B cell (primary cell): ENCODE measurements around the gene RIMBP2. TPM values are rescaled to one million over a fixed set of nuclear protein-coding genes. Genes with fewer than 3 reads are reported as not detected.

Experiments used
- ATAC-seq: fragments of 200-7000 bp; cut with Tn5 transposase; one replicate; pipeline ENCODE4 v1.10.0; 2021; ENCODE audit warnings: low read depth, mild to moderate bottlenecking, moderate number of reproducible peaks, moderate library complexity
- CTCF ChIA-PET: fragments of 350-600 bp; sonication (Branson Sonifier 250); formaldehyde crosslinking; loops from one replicate; lab custom pipeline; 2021; ENCODE audit warnings: antibody characterized with exemption, inconsistent platforms; lab: Charles Lee
- POLR2A ChIA-PET: fragments of 350-600 bp; sonication (Branson Sonifier 250); formaldehyde crosslinking; loops from one replicate; lab custom pipeline; 2021; ENCODE audit warnings: antibody characterized with exemption; lab: Charles Lee
- DNase-seq: peaks from one replicate; pipeline ENCODE4 v3.0.0; 2013
- H2AFZ ChIP-seq: 2 replicates; pipeline ENCODE4 v1.6.1; 2012; ENCODE audit warnings: mild to moderate bottlenecking, low read depth, low read length; ENCODE audit not compliant: insufficient read depth, poor library complexity, severe bottlenecking
- H3K27ac ChIP-seq, 2 donors: 1 replicate in 1 of 2; 2 replicates in 1 of 2; pipeline ENCODE4 v1.5.1; 2012 to 2013; ENCODE audit warnings: low read length in 2 of 2, mild to moderate bottlenecking in 2 of 2, moderate library complexity in 1 of 2
- H3K27me3 ChIP-seq, 4 experiments: fragments of 200-600 bp in 1 of 4; sonication (generic) in 1 of 4; replicated peaks in 1 of 4; 1 replicate in 2 of 4; 2 replicates in 2 of 4; pipeline versions ENCODE4 v1.6.1 to v1.7.0; 2013 to 2016; ENCODE audit warnings: low read length in 3 of 4, mild to moderate bottlenecking in 2 of 4, mixed read lengths in 1 of 4, moderate library complexity in 1 of 4; ENCODE audit not compliant: insufficient read depth in 4 of 4, control insufficient read depth in 3 of 4; ENCODE audit errors: control extremely low read depth in 1 of 4
- H3K36me3 ChIP-seq, 2 experiments: replicated peaks in 1 of 2; 1 replicate in 1 of 2; 2 replicates in 1 of 2; pipeline versions ENCODE4 v1.6.1 to v1.7.1; 2013; ENCODE audit warnings: low read length in 1 of 2; ENCODE audit not compliant: insufficient read depth in 2 of 2, control insufficient read depth in 1 of 2; ENCODE audit errors: control extremely low read depth in 1 of 2, extremely low read depth in 1 of 2
- H3K4me1 ChIP-seq, 2 donors: fragments of 200-600 bp in 1 of 2; sonication (generic) in 1 of 2; 1 replicate in 1 of 2; 2 replicates in 1 of 2; pipeline versions ENCODE4 v1.5.1 to v1.6.1; 2013 to 2017; ENCODE audit warnings: low read length in 2 of 2; ENCODE audit not compliant: control insufficient read depth in 2 of 2, insufficient read depth in 2 of 2
- H3K4me2 ChIP-seq: replicated peaks from 2 replicates; pipeline ENCODE3; 2012; ENCODE audit warnings: mild to moderate bottlenecking, low read depth, low read length; ENCODE audit not compliant: poor library complexity, severe bottlenecking
- H3K4me3 ChIP-seq, 5 experiments: fragments of 200-600 bp in 1 of 5; sonication (generic) in 1 of 5; 1 replicate in 3 of 5; 2 replicates in 2 of 5; pipeline versions ENCODE4 v1.5.1 to v1.7.0; 2011 to 2016; ENCODE audit warnings: low read length in 4 of 5, mild to moderate bottlenecking in 4 of 5, low read depth in 2 of 5, control low read depth in 1 of 5, moderate library complexity in 1 of 5; ENCODE audit not compliant: insufficient read depth in 1 of 5; ENCODE audit errors: control extremely low read depth in 1 of 5, extremely low read depth in 1 of 5
- H3K79me2 ChIP-seq: fragments of 200-600 bp; sonication (generic); one replicate; pipeline ENCODE4 v1.6.0; 2016; ENCODE audit warnings: low read length; ENCODE audit not compliant: control insufficient read depth, insufficient read depth
- H3K9ac ChIP-seq: fragments of 200-600 bp; sonication (generic); 2 replicates; pipeline ENCODE4 v1.6.1; 2017; ENCODE audit warnings: mild to moderate bottlenecking, low read length, moderate library complexity
- H3K9me3 ChIP-seq, 3 donors: one replicate each; pipeline versions ENCODE4 v1.6.1 to v1.7.1; 2013; ENCODE audit warnings: low read length in 2 of 3; ENCODE audit not compliant: control insufficient read depth in 2 of 3, insufficient read depth in 1 of 3; ENCODE audit errors: control extremely low read depth in 1 of 3
- H4K20me1 ChIP-seq: 2 replicates; pipeline ENCODE4 v1.6.0; 2012; ENCODE audit warnings: mild to moderate bottlenecking, low read length; ENCODE audit not compliant: insufficient read depth, control insufficient read depth, poor library complexity, severe bottlenecking
- H3K27ac Mint-ChIP-seq: one replicate; pipeline ENCODE4 v1.8.0; 2021; ENCODE audit warnings: mixed read lengths
- H3K27me3 Mint-ChIP-seq: one replicate; pipeline ENCODE4 v1.8.0; 2021; ENCODE audit warnings: mixed read lengths
- H3K4me1 Mint-ChIP-seq: one replicate; pipeline ENCODE4 v1.8.0; 2021; ENCODE audit warnings: mixed read lengths
- H3K4me3 Mint-ChIP-seq: one replicate; pipeline ENCODE4 v1.8.0; 2021; ENCODE audit warnings: mixed read lengths
- H3K9me3 Mint-ChIP-seq: one replicate; pipeline ENCODE4 v1.8.0; 2022; ENCODE audit warnings: mixed read lengths; ENCODE audit not compliant: insufficient read depth
- EZH2 ChIP-seq: IDR thresholded peaks from 2 replicates; pipeline ENCODE4 v1.6.1; 2012; ENCODE audit warnings: borderline replicate concordance, low read depth, mild to moderate bottlenecking, moderate library complexity, low read length; ENCODE audit not compliant: insufficient read depth, poor library complexity, severe bottlenecking
- WGBS: methylation state at CpG from one replicate; pipeline ENCODE4 v1.1.5; 2013; ENCODE audit warnings: missing lambda C conversion rate; ENCODE audit not compliant: insufficient coverage; 5-methylcytosine and 5-hydroxymethylcytosine counted together
- intact Hi-C: fragments of 100-400 bp; cut with micrococcal nuclease; formaldehyde crosslinking; loops from one replicate; pipeline ENCODE4 v1.10.0; 2022
- polyA plus RNA-seq: library from polyadenylated mRNA; depleted of rRNA; stranded (reverse); fragments of >200 nt; gene quantifications from 2 replicates; pipeline ENCODE4 v1.2.3, GENCODE V29; 2012
- total RNA-seq, 2 donors: library from RNA; stranded (reverse); fragments of 120-200 nt in 1 of 2; gene quantifications; 1 replicate in 1 of 2; 2 replicates in 1 of 2; pipeline versions ENCODE4 v1.2.3 to v1.2.4, GENCODE V29; 2013 to 2022
- TF ChIP-seq, protein P1 (sequence below): fragments of 200-600 bp; IDR thresholded peaks from one replicate; pipeline ENCODE4 v1.8.0; 2022; ENCODE audit warnings: antibody characterized with exemption, mild to moderate bottlenecking

RIMBP2 gene
- total and polyA plus RNA-seq, 2 donors (not counting 1 experiment from before 2014, with no cell fraction given) = not detected

DNA sequence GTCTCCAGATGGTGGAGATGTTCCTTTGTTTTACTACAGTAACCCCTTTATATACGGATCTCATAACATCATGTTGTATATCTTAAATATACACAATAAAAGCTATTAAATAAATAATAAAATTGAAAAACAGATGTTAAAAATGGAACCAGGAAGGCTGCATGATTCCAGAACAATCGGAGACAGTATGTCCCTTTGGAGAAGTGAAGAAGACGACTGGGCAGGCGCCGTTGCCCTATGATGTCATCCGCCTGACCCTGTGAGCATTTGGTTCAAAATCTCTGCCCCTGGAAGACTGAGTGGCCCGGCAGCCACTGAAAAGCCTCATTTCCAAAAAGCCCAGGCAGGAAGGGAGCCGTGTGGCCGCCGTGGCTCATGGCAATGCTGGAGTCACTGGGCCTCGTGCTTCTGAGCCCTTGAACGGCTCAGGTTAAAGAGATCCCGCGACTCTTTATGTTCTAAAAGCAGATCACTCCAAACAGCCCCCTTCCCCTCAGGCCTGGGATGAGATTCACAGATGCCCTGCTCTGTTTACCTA, 30.8 kb downstream of the RIMBP2 start:
- ChIA-PET CTCF (no interaction called here), POLR2A (no interaction called here)
- Mint-ChIP-seq H3K27me3 (no peaks in the 10 kb centered on the region), H3K27ac (no peak overlapping the region), H3K4me1 (no peaks in the 10 kb centered on the region), H3K9me3 (no peaks in the 10 kb centered on the region), H3K4me3 (no peak overlapping the region)
- no peak overlapping the region for H2AFZ ChIP-seq
- H3K9me3 ChIP-seq = peaks cover 0 to 5% (median 0%) of the 10 kb centered on the region in 3 donors
- 84% methylated on average over 13 of the region's 14 CpGs for WGBS
- H3K36me3 ChIP-seq = no peaks in the 10 kb centered on the region
- H3K27ac ChIP-seq = no peak overlapping the region
- DNase-seq = no peak
- no peaks in the 10 kb centered on the region for H3K79me2 ChIP-seq
- no peaks in the 10 kb centered on the region for H3K4me1 ChIP-seq
- no peak overlapping the region for H3K4me2 ChIP-seq
- H3K9ac ChIP-seq = no peak overlapping the region
- H4K20me1 ChIP-seq = no peaks in the 10 kb centered on the region
- TF ChIP-seq, protein P1, sequence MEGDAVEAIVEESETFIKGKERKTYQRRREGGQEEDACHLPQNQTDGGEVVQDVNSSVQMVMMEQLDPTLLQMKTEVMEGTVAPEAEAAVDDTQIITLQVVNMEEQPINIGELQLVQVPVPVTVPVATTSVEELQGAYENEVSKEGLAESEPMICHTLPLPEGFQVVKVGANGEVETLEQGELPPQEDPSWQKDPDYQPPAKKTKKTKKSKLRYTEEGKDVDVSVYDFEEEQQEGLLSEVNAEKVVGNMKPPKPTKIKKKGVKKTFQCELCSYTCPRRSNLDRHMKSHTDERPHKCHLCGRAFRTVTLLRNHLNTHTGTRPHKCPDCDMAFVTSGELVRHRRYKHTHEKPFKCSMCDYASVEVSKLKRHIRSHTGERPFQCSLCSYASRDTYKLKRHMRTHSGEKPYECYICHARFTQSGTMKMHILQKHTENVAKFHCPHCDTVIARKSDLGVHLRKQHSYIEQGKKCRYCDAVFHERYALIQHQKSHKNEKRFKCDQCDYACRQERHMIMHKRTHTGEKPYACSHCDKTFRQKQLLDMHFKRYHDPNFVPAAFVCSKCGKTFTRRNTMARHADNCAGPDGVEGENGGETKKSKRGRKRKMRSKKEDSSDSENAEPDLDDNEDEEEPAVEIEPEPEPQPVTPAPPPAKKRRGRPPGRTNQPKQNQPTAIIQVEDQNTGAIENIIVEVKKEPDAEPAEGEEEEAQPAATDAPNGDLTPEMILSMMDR = no peak
- TF ChIP-seq EZH2 = no peak
- intact Hi-C loops = no loop called here
- H3K27me3 ChIP-seq = peaks cover 0 to 2% (median 0%) of the 10 kb centered on the region in 4 experiments
- no peak overlapping the region for H3K4me3 ChIP-seq
- ATAC-seq = no peak

DNA sequence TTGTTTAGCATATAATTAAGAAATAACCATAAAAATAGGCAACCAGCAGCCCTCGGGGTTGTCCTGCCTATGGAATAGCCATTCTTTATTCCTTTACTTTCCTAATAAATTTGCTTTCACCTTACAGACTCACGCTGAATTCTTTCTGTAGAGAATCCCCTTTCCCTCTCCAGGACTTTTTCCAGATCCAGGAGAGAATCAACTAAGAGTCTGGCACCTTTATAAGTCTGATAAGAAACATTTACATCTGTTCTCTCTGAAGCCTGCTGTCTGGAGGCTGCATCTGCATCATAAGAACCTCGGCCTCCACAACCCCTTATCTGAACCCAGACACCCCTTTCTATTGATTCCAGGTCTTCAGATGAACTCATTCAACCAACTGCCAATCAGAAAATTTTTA, 32.3 kb downstream of the RIMBP2 start:
- WGBS = 72% methylated on average over 3 of the region's 3 CpGs

More for the DNA sequence above, 32.3 kb downstream of the RIMBP2 start:
- Histone ChIP-seq H3K27me3 (peaks cover 0 to 2% (median 0%) of the 10 kb centered on the region in 4 experiments), H3K27ac (no peak overlapping the region), H3K4me3 (no peak overlapping the region), H2AFZ (no peak overlapping the region), H3K9me3 (peaks cover 0 to 5% (median 0%) of the 10 kb centered on the region in 3 donors), H3K79me2 (no peaks in the 10 kb centered on the region), H3K4me2 (no peak overlapping the region), H3K9ac (no peak overlapping the region), H3K4me1 (no peaks in the 10 kb centered on the region), H3K36me3 (no peaks in the 10 kb centered on the region), H4K20me1 (no peaks in the 10 kb centered on the region)
- intact Hi-C loops = no loop called here
- Mint-ChIP-seq H3K27ac (no peak overlapping the region), H3K27me3 (no peaks in the 10 kb centered on the region), H3K4me1 (no peaks in the 10 kb centered on the region), H3K4me3 (no peak overlapping the region), H3K9me3 (no peaks in the 10 kb centered on the region)
- TF ChIP-seq, protein P1 = no peak
- TF ChIP-seq EZH2 = no peak
- CTCF ChIA-PET = no interaction called here
- no peak for DNase-seq
- POLR2A ChIA-PET = no interaction called here
- ATAC-seq = no peak
